ENCODE measurements around the gene ZNF746.
"Not testable (repeated sequence)": the region's sequence is repeated elsewhere in the genome, so short reads cannot be mapped to it uniquely, and the experiment has no call there.

Gene ZNF746
- 45.6 to 53.1 reads per million in 2 experiments for total RNA-seq

DNA sequence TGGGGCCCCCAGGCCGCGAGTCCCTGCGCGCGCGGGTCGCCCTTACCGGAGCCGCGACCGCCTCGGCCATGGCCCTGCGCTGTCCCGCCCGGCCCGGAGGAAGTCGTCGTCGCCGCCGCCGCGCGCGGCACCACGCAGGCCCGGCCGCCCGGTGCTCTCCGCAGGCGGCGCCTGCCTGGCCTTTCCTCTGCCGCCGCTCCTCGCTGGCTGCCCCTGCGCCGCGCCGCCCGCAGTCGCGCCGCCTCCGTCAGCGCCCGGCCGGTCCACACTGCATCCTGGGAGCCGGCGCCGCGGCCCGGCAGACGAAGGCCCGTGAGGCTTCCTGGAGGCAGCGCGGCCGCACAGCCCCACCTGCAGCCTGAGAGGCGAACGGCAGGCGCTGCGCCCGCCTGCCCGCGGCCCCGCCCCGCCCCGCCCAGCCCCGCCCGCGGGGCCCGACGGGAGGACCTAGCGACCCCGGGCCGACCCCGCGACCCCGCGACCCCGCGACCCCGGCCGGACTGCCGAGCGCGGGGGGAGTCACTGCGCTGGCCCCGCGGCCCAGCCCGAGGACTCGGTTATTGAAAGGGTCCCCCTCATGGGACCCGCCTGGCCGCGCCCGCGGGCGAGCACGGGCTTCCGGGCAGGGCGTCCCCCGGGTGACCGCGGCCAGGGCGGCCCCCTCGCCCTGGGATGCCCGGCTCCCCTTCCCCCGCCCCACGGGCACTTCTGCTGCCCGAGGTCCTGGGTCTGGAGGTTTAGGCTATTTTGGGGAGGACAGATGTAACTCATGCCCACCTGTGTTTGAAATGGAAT is at the start of gene ZNF746:
Gene ZNF746 (minus strand): TSS at position 343 of the 795 bp plus-strand sequence. CDS start 273 bp downstream, at position 70.
- peak; percentile 69 for DNase-seq (ENCODE audit: low read depth)

DNA sequence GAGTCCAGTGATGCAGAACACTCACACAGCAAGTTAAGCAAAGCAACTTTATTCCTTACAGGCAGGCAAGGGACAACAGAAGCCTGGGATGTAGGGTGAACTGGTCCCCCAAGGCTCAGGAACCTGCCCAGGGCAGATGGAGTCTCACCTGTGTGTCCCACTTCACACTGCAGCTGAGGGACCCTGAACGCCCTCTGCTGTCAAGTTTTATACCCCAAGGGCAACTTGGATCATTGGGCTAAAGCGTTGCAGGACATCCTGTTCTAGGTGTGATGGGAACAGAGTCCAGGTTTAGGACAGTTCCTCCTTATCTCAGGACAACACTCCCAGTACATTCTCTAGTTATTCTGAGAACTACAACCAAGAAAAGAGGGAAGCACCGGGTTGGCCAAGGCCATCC is 49.5 kb upstream of the ZNF746 start:
- DNase-seq (ENCODE audit: low read depth): no peak

DNA sequence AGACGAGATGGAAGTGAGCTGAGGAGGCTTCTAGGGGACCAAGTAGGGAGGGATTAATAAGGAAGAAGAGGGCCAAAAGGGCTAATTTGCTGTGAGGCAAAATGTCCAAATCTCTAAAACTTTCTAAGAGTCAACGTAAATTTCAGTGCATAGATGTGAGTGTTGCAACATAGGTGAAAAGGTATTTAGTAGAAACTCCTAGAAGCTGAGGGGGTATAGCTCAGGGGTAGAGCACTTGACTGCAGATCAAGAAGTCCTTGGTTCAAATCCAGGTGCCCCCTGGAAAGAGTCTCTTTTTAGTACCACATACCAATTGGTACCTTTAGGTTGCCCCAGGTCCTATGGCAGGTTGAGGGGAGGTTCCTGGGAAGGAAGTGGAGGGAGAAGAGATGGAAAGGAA is 48.7 kb upstream of the ZNF746 start:
- DNase-seq (ENCODE audit: low read depth): no peak

DNA sequence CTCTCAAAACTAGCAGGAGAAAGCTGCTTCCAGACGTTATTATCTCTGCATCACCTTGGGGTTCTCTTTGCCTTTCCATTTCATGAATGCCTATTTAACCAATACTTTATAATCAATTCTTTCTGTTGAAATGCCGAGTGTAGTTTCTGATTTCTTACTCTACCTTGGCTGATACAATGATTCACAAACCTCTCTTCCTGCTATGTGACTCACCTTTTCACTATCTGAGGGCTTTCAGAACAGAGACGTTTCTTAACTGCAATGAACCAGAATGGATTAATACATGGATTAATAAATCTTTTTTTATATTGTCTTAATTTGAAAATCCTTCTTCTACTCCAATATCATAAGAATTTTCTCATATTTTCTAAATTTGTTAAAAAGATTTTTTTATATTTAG is 46.4 kb upstream of the ZNF746 start:
- no peak for DNase-seq (ENCODE audit: low read depth)

DNA sequence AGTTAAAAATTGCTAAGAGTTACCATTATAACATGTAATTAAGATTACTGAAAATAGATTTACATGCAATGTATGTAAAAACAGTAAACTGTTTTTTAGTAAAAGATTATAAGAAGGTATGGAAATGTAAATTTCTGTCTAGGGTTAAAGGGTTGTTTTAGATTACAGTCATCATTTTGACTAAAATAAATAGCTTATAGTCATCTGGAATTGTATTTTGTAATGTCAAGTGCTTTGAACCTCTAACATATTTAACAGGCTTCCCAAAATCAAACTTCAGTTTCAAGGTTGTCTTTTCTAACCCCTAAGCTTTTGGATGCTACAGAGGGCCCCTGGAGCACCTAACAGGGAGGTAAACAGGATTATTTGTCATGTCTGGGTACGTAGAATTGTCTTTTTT is 35.0 kb upstream of the ZNF746 start:
- no peak for DNase-seq (ENCODE audit: low read depth)

DNA sequence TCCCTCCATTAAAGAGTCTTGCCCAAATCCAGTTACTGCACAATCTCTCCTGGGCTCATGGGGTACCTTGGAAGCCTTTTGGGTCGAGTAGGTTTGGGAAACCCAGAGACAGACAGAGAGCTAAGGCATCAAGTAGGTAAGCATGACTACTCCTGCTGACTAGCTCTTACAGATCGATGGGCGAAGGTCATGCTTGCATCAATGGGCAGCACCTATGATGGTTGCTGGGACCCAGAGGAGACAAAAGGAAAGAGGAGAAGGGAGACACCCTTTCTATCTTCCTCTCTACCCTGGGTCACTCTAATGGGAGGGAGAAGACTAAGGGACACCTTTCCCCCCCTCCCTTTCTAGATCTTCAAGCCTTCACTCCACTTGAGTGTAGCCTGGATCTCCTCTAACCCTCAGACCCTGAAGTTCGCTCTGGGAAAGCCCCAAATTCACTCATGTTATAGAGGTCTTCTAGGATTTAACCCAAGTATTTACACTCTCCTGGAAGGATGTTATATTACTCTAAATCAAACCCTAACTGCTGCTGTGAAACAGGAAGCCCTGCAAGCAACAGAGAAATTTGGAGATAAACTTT is 31.6 kb upstream of the ZNF746 start:
- no peak for DNase-seq (ENCODE audit: low read depth)

DNA sequence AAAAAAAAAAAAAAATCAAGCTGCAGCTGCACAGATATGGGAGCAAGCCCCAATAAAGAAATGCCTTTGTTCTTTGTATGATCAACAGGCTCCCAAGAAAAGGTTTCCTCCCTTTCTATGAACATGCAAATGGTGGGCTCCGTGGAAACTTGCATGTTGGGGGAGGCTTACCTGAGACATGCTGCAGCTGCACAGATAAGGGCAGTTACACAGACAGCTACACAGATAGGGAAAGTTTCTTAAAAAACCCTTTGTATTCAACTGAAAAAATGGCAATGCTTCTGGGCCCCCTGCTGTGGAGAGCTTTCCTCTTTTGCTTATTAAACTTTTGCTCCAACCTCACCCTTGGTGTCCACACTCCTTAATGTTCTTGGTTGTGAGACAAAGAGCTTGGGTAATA is 29.8 kb upstream of the ZNF746 start:
- DNase-seq (ENCODE audit: low read depth): no peak

DNA sequence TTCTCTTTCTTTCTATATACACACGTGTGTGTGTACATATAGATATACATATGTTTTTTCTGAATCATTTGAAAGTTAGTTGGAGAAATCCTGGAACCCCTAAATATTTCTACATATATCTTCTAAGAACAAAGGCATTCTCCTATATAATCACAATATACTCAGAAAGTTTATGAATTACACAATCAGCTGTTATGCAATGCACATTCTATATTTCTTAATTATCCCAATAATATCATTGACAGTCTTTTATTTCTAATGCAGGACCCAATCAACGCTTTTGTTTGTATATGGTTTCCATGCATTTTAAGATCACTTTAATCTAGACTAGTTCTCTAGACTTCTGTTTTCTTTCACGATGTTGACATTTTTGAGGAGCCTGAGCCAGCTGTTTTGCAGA is 27.7 kb upstream of the ZNF746 start:
- DNase-seq (ENCODE audit: low read depth): no peak

DNA sequence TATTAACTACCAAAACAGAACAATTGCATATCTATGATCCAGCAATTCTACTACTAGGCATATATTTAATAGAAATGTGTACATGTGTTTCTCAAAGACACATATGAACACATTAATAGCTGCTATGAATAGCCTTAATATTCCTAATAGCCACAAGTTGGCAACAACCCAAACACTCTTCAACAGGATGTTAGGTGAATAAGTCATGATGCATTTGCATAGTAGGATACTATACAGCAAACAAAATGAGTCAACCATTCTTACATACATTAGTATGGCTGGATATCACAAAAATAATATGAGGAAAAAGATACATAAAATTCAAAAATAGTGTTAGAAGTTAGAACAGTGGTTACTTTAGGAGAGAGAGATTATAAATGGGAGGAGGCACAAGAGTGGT is 26.8 kb upstream of the ZNF746 start:
- no peak for DNase-seq (ENCODE audit: low read depth)

DNA sequence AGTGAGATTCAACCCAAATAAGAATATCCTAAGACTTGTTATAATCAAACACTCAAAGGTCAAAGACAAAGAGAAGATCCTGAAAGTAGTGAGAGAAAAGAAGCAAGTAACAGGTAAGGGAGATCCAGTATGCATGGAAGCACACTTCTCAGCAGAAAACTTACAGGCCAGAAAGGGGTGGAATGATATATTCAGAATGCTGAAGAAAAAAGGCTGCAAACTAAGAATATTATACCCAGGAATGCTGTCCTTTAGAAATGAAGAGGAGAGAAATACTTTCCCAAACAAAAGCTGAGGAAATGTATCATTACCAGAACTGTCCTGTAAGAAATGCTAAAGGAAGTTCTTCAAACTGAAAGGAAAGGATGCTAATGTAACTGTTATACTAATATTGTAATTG is 12.6 kb upstream of the ZNF746 start:
- no peak for DNase-seq (ENCODE audit: low read depth)

DNA sequence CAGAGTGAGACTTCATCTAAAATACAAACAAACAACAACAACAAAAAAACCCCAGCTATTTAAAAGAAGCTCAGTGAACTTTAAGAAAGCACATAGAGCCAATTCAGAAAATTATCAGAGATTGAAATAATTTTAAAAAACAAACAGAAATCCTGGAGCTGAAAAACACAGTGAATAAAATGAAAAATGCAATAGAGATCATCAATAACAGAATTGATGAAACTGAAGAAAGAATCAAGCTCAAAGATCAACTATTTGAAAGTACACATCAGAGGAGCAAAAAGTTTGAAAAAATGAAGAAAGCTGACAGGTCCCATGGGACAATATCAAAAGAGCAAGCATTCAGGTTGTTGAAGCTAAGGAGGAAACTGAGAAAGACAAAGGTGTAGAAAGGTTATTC is 12.2 kb upstream of the ZNF746 start:
- no peak for DNase-seq (ENCODE audit: low read depth)

DNA sequence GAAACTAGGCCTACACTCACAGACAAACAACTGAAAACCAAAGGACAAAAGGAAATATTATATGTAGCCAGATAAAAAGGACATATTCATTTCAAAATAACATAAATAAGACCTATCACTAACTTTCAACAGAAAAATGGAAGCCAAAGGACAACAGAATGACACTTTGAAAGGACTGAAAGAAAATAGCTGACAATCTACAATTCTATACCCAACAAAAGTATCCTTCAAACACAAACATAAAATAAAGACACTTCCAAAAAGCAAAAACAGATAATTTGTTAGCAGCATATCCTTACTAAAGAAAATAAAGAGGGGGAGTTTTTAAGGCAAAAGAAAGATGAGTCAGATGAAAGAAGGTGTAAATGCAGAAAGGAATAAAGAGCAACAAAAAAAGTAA is 7.9 kb upstream of the ZNF746 start:
- no peak for DNase-seq (ENCODE audit: low read depth)

DNA sequence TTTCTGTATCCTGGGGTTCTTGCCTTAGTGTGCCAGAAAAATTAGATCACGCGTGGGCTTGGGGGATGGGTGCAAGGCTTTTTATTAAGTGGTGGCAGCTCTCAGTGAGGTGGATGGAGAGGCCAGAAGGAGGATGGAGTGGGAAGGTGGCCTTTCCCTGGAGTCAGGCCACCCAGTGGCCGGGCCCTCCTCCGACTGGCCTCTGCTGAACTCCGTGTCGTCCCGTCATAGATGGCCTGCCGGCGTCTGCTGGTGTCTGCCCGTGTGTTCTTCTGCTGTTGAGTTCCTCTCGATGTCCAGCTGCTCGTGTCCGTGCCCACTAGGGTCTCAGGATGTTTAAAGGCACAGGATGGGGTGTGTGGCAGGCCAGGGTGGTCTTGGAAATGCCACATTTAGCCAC is 4.0 kb upstream of the ZNF746 start:
- DNase-seq (ENCODE audit: low read depth): no peak

DNA sequence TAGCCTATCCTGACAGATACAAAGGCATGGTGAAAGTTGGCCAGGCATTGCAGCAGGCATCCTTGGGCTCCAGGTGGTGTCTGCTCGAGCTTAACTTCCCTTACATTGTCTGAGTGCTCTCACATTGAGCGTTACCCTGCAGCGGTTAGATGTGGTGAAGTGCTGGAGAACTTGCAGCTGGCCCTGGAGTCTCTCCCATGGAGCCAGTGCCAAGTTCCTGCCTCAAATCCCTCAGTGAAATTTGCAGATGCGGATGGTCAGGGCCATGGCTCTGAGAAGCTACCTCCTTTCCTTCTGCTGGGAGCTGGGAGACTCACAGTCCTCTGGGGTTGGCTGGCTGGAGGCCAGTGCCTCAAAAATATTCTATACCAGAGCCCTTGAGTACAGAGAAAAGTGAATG is 3.3 kb upstream of the ZNF746 start:
- no peak for DNase-seq (ENCODE audit: low read depth)

DNA sequence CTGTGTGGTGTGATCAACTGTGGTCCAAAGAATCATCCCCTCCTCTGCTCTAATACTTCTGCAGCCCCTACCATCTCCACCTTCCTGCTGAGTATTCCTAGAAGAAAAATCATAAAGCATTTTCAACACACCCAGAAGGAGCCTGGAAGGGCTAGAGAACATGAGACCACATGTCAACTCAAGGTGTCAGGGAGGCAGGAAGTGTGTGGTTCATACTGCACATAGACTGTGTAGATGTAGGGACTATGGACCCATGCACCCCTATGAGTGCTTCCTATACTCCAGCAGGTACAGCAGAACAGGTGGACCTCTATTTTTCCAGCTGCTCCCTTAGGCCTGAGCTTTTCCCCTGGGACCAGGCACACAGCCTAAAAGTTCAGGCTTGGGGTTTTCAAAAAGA is 2.6 kb upstream of the ZNF746 start:
- DNase-seq (ENCODE audit: low read depth): no peak

DNA sequence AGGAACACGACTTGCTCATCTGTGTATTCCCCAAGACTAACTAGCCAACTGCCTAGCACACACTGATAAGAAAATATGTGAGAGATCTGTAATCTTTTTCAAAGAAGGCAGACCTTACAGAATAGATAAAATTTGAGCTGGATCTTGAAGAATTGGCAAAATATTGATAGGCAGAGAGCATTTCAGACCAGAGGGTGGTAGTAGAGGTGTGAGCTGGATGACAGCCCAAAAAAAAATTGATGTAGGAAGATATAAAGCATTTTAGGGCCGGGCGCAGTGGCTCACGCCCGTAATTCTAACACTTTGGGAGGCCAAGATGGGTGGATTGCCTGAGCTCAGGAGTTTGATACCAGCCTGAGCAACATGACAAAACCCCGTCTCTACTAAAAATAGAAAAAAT is 1.2 kb upstream of the ZNF746 start:
- DNase-seq (ENCODE audit: low read depth): no peak

DNA sequence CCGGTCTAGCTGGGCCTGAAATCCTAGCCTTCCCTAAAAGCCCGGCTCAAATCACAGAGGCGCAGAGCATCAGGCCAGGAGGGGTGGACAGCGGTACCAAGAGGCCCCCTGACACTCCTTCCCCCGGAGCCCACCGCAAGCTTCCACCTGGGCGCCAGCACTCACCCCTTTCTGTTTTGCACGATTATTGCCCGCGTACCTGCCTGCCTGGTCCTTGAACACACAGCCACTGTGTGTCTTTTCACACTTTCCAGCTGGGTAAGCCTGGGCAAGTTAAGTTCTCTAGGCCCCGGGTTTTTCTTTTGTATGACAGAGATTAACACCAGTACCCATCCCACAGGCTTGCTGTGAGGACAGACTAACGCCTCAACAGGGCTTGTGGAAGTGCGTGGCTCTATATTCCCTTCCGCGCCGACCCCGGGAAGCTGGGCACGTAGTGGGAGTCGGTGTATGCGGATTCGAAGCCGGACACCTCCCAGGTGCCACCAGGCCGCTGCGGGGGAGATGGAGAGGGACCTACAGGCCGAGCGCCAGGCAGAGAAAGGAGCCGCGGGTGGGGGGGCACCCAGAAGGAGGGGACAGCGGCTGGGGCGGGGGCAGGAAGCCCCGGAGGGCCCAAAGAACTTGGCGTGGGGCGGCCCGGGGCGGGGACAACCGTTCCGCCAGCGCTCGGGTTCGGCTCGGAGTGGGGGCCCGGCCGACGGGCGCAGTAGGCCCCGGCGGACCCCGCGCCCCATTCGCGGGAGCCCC is 792 bp downstream of the ZNF746 start:
- peak; percentile 31 for DNase-seq (ENCODE audit: low read depth)

DNA sequence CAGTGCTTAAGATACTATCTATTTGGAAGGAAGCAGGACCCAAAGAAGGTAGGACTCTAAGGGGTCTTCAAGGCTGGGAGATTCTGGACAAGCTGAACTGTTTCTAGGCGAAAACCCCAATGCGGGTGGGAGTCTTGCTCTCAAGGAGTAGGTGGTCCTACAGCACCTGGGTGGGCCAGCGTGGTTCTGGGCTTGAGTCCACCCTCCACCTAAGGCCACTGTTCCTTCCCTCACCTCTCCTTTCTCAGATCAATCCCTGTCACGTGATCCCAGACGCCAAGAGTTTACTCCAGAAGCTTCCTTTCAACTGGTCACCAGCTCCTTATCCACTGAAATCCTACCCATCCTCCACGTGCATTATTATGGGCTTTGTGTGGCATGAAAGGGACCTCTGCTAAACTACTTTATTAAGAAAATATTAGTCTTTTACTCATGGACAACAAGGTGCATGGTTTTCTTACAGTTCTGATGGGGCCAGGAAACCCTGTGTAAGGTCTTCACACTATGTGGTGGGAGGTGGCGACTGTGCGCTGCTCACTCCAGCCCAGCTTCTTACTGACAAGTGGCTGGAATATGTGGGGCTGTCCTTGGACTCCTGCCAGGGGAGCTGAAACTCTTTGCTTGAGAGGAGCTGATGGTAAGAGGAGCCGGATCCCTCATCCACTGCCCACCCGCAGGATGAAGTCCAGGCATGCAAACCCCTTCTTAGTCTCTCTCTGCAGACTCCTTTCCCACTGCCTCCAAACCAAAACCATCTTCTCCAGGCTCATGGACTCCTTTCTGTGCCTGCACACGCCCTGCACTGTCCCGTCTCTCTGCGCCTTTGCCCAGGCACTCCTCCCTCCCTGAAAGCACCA is 1.6 kb downstream of the ZNF746 start:
- no peak for DNase-seq (ENCODE audit: low read depth)

DNA sequence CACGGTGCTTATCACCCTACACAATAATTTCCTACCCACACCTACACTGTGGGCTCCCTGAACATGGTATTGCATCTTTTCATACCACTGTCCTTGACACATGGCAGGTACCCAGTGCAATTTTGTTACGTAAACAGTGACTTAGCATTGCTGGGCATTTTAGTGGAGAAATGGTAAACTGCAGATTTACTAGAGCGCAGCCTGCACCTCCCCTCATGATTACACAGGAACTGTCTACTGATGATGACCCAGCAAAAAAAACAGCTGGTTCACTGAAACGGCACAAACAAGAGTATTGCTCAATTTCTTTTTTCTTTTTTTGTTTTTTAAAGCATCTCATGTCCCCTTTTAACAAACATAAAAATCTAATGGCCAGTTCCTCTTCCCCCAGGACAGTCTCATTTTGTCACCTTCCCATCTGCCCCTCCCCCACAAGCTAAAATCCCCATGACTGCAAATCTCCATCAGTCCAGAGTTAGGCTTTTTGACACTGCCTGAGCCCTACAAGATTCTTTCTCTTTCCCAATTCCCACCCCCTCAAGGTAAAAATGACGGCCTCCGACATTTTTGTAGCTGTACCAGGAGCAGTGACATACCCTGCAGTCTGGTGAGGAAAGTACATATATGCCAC is 2.8 kb downstream of the ZNF746 start:
- no peak for DNase-seq (ENCODE audit: low read depth)

DNA sequence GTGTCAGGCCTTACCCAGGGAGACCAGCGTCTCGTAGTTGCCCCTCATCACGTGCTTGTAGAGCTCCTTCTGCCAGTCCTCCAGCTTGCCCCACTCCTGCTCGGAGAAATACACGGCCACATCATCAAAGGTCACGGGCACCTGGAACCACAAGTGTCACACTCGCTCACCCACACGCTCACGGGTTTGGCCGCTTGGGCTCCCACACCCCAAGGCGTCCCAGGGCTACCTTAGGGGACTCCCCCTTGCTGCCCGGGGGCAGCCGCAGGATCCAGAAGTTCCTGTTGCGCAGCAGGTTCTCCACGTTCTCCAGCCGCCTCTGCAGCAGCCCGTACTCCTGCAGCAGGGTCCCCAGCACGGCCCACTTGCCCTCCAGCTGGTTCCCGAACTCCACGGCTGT is 3.6 kb downstream of the ZNF746 start:
- not testable (repeated sequence) for DNase-seq (ENCODE audit: low read depth)

DNA sequence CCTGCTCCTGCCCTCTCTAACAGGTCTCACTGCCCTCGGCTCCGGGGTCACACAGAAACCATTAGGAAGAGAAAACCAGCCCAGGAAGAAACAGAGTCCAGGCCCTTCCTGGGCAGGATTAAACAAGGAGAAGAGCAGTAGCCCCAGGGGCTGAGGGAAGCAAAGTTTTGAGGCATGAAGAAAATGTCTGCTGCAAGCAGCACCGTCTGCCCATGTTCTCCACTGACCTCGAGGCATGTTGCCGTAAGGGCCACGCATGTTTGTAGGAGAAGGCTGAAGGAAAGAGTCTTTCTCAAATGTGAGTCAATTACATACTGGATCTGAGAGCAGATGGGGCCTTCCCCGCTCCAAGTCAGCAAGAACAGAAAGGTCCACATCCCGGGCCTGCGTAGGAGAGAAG is 4.2 kb downstream of the ZNF746 start:
- no peak for DNase-seq (ENCODE audit: low read depth)

Data from T follicular helper cell (primary cell).